Activated effector memory CD4-positive, alpha-beta T cell treated with anti-CD3 and anti-CD28 coated beads, Interleukin-2, amount 50 U/mL, for 16 hours (primary cell): ENCODE data around the gene RHBDL1.
"Not testable (repeated sequence)": the region's sequence is repeated elsewhere in the genome, so short reads cannot be mapped to it uniquely, and the experiment has no call there.

Source experiments
- DNase-seq: peaks from one replicate; pipeline ENCODE4 v3.0.0-alpha.2; 2020

RHBDL1 gene

DNA sequence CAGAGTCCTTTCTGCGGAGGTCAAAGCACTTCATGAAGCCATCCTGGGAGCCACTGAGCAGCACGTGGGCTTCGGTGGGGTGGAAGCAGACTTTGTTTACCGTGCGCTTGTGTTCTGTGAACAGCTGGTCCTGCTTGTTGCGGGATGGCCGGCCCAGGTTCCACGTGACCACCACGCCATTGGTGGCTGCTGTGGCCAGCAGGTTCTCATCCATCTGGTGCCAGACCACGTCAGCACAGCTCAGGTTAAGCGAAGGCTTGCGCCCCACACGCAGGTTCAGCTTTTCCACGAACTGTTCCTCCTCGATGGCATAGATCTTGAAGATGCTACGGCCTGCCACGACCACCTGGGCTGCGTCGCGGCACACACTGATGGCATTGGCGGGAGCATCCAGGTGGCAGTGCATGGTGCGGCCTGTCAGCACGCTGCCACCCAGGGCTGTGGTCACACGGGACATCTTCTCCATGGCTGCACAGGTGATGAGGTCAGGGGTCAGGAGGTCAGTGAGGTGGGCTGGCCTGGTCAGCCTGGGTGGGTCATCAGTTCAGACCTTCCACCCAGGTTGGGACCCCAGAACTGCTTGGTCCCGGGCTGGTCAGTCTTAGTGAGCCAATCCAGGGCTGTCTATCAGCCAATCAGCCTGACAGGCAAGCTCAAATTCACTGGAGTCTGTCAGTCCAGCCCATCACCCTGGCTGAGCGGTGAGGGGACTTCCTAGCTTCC lies 13.9 kb downstream of the RHBDL1 start:
- no peak for DNase-seq

DNA sequence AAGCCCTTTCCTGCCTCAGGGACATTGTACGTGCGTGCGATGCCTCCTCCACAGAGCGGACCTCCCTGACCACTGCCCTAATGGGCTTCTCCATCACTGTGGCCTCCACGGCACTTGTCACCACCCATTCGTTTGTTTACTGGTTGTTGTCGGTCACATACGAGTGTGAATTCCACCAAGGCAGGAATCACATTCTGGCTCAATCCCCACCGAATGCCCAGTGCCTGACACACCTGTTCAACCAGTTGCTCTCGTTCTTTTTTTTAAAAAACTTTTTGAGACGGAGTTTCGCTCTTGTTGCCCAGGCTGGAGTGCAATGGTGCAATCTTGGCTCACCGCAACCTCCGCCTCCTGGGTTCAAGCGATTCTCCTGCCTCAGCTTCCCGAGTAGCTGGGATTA lies 15.8 kb downstream of the RHBDL1 start:
- DNase-seq: not testable (repeated sequence)

DNA sequence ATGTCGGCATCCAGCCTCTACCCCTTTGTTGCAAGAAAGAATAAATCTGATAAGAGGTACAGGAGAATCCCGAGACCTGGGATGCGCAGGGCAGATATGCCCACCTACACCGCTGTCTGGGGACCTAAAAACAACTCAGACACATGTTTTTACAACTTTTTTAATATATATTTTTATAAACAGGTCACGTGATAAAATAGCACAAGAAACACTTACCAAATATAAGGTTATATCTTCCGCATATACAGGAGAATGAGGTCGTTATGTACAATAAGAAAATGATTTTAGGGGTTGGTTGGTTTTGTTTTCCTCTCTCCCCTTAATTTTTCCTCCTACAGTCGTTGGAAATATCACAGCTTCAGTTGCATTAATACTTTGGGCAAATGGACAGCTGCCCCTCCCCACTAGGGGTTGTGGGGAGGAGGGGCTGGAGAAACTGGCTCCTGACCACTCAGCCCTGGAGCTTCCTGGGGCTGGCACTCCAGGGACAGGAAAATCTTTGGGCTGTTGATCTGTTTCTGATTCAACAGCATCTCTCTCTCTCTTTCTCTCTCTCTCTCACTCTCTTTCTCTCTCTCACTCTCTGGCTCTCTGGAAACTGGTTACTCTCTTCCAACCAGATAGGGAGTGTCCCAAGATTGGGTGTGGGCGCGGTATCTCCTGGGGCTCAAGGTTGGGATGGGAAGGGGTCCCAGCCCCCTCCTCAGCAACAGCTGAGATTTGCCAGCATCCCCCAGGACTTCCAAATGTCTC lies 17.1 kb downstream of the RHBDL1 start:
- no peak for DNase-seq

DNA sequence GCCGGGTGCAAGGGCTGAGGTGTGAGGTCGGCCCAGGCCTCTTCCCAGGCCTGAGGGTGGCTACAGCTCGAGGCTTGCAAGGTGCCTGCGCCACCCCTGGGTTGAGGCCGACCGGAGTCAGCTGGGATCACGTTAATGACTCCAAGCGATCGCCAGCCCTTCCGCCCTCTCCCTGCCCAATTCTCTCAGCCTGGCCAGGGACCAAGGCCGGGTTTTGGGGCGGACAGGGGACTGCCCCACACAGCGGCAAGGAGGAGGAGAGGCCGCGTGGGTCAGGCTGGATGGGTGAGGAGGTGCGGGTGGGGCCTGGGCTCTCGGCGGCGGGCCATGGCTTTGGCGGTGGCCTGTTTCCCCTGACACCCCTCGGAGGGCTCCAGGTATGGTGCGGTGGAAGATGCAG lies 17.9 kb downstream of the RHBDL1 start:
- no peak for DNase-seq

DNA sequence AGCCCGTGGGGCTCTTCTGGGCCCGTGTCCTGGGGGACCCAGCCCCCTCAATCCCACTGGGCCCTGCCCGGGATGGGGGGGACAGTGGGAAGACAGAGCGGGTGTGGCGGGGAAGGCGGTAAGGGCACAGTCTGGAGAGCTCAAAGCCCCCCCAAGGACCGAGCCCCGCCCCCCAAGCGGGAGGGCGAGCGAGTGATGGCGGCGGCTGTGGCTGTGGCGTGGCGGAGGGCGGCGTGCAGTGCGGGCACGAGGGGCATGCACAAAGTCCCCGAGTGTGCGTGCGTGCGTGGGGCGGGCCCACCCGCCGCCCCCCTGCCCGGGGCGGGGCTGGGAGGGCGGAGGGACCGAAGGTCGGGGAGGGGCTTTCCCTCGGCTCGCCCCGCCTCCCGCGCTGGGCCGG lies 18.3 kb downstream of the RHBDL1 start:
- DNase-seq: no peak

DNA sequence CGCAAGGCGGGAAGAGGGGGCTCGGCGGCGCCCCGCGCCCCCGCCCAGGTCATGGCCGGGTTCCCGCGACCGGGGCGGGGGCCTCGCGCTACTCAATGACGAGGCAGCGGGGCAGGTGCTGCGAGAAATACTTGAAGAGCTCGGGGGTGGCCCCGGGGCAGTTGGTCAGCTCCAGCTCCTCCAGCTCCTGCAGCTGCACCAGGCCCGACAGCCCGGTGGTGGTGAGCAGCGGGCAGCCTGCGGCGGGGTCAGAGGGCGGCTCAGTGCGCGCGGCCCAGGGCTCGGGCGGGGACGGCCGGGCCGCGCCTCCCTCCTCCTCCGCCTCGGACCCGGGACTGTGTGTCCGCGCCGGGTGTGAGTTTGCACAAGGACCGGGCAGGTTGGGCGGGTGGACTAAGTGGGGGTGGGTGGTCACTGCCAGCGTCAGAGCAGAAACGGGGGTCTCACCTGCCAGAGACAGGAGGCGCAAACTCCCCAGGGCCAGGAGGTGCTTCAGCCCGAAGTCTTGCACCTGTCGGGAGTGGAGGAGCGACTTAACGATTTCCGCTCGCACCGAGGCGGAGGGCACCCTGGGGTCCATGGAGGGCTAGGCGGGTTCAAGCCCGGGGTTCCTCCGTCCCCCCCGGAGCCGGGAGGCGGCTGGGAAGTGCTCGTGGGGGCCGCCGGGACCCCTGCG lies 18.9 kb downstream of the RHBDL1 start:
- no peak for DNase-seq

DNA sequence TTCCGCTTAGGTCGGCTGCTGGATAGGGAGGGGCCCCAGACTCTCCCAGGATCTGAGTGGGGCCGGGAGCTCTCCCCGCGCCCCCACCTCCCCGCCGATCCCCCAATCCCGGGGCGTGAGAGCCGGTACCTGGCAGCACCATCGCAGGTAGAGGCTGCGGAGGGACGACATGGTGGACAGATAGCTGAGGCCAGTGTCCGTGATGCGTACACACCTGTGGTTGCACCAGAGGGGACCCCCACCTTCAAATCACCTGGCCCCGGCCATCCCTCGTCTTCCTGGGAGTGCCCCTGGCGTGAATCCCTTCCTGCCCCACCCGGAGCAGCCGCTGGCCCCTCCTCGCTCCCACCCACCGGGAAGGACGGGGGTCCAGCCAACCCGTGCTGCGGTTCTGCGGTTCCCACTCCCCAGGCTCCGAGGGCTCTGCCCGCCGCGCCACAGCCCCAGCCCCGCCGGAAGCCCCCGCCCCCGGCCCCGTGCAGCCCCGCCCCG lies 19.4 kb downstream of the RHBDL1 start:
- DNase-seq: no peak

DNA sequence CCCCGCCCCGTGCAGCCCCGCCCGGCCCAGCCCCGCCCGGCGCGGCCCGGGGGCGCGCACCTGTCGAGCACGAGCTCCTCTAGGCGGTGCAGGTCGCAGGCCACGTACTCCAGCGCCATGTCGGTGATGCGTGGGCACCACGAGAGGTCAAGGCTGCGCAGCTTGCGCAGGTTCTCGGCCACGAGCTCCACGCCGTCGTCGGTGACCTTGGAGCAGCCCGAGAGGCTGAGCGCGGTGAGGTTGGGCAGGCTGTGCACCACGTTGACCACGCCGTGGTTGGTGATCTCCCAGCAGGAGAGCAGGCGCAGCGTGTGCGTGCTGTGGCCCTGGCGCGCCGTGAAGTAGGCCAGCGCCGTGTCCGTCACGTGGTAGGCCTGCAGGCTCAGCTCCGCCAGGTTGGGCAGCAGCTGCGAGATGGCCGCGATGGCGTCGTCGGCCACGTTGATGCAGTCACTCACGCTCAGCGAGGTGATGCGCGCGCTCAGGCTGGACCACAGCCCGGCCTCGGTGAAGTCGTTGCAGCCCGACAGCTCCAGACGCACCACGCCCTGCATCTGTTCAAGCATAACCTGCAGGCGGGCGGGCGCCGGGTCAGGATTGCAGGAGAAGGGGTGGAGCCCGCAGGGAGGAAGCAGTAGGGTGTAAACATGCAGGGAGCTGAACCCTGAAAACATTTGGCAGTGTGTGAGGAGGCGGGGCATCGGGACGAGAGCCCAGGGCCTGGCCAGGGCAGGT lies 20.1 kb downstream of the RHBDL1 start:
- DNase-seq: peak; percentile 90

DNA sequence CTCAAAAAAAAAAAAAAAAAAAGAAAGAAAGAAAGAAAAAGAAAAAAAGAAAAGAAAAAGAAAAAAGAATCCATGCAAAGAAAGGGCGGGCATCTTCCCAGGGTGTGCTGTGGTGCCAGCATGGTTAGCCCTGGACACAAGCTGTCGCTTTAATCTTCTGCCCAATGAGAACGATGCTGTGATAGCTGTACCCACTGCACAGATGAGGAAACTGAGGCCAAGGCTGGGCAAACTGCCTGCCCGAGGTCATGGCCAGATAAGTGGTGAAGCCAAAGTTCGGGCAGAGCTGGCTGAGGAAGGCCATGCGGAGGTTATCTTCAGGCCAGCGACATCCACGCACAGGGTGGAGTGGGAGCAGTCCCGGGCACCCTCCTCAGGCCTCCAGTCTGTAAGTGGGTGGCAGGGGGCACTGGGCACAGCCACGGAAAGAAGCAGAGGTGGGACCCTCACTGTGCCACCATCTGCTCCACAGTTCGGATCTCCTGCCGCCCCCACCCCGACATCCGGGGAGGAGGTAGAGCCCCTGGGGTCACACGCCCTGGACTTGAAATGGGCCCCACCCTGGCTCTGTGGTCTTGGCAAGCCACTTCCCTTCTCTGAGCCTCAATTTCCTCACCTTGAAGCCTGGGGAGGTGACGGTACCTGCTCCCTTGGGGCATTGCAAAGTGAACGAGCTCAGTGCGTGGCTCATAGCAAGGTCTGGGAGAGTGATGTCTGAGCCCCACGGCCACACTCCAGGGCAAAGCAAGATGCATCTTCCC lies 23.6 kb downstream of the RHBDL1 start:
- no peak for DNase-seq

DNA sequence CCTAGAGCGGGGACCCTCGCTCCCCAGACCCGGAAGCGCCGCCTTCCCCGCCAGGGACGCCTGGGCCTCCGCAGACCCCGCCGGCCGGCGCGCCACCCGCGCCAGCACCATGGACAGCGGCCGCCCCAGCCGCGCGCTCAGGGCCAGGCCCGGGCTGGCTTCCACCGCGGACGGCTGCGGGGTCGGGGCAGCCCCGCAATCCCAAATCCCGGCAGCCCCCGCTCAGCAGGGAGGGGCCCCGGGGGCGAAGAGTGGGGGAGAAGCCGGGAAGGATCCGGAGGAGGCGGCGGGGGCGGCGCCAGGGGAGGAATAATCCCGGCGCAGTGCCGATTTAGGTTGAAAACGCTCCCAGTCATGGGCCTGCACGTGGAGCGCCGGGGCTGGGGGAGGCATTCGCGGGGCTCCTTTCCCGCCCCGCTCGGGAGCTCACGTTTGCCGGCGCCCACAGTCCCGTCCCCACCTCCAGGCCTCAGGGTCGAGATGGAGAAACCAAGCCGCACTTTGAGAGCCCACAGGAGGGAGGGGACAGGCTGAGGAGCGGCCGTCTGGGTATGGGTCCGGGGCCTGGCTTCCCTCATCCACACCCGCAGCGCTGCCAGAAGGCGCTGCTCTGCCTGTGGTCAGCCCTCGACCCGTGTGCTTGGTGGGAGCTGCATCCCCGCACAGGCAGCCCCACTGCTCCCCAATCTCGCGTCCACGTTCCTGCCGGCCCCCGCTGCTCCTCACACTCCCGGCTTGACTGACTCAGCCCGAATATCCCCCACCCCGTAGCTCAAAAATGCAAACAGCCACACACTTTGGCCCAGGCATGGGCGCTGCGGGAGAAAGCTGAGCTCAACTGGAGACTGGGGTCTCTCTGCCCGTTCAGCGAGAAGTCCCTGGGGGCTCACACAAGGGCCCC lies 25.5 kb downstream of the RHBDL1 start:
- peak; percentile 82 for DNase-seq

DNA sequence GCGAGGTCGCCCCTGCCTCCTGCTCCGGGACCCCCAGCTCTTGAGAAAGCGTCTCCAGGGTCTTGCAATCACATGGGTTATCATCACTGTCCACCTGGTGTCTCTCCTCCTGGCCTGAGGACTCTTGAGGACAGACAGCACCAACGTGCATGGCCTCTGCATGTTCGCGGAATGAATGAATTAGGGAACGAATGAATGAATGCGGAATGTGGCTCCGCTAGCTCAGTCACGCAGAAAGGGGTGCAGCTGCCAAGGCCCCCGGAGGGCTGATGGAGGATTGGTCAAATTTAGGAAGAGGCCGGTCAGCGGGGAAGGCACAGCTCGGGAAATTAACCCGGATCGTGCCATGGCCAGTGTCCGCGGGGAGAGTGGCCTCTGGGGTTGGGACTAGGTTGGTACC lies 26.9 kb downstream of the RHBDL1 start:
- DNase-seq: no peak

DNA sequence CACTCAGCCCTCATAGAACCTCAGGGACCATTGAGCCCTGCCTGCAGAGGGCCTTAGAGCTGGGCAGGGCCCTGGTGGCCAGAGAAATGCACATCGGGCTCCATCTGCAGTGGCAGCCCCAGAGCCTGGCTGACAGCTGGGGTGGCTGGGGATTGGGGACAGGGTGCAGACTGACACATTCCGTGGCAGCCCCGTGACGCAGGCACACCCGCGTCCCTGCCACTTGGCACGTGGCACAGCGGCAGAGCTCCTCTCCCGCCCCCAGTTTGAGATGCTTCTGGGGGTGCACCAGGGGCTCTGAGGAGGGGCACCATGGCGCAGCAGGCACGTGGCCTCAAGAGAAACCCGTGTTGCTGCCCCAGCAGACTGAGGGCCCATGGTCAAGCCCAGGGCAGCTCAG lies 27.9 kb downstream of the RHBDL1 start:
- no peak for DNase-seq

DNA sequence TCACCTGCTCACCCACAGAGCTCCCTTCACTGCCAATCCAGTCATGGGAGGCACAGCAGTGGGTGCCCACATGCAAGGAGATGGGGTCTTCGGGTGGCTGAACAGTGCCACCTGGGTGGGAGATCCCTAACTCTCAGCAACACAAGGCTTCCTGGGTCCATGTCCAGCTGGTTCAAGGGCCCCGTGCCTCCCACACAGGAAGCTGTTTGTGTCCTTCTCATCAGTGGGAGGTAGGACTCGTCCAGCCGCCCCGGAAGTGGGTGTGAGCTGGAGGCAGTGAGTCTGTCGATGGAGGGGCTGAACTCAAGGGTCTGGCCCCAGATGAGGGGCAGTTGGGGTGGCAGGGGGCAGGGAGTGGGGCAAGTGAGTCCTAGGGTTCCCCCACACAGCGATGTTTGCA lies 28.6 kb downstream of the RHBDL1 start:
- no peak for DNase-seq

DNA sequence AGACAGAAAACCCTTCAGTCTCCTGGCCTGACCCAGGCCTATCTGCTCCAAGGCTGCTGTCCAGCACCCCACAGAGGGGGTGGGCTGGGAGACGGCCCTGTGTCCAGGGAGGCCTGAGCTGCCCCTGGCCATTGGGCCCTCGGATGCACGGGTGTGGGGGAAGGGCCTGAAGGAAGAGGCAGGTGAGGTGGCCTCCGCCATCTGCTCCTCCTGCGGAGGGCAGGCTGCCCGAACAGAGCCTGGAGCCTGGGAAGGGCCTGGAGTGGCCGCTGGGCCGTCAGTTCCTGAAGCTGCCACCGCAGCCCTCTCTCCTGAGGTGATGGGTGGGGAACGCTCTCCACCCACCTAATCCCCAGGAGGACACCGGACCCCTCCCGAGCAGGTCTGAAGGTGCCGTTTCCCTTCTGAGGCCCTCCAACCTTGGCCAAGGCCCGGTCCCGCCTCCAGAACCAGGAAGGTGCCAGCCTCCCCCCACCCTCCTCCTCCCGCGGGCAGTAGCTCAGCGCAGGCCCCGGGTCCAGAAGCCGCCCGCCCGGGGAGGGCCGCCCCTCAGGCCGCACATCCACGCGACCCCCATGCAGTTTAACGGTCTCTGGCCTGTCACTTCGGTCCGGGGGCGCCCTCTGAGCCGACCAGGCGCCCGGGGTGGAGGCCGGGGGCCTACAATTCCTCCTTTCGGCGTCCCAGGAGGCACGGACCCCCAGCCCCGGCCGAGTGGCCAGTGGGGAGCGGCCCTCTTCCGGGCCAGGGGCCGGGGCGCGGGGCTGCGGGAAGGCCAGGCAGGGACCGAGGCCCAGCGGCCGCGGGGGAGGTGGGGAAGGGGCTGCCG lies 29.3 kb downstream of the RHBDL1 start:
- DNase-seq: no peak

DNA sequence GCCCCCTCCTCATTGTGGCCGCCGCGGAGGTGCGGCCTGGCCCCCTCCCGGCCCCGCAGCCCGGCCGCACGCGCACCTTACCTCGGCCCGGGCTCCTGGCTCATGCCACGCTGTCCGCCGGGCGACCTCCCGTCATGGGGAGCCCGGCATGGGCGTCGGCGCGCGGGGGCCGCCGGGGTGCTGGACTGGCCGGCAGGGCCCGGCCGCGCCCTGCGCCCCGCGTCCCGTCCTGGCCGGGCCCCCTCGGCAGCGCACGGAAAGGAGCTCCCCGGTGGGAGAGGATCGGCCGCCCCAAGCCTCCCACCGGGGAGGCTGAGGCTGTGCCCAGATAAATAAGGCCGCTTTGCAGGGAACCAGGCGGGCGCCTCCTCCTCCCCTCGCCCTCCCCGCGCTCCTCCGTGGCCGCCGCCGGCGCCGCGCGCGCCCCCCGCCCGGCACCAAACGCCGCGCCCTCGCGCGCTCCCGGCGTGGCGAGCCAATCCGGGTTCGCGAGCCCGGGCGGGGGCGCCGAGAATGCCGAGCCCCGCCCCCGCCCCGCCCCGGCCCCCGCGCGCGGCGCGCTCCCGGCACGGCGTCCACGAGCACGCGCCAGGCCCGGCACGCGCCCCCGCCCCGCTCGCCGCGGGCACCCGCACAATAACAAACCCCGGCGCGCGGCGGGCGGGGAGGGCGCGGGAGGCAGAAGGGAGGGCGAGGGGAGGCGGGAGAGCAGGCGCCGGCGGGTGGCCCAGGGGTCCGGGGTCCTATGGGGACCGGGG lies 30.1 kb downstream of the RHBDL1 start, which contains the start of gene FBXL16:
TSS of gene FBXL16 (minus strand) at position 371 of the 758 bp plus-strand sequence. CDS start 8,396 bp downstream, outside the sequence.
- no peak for DNase-seq

DNA sequence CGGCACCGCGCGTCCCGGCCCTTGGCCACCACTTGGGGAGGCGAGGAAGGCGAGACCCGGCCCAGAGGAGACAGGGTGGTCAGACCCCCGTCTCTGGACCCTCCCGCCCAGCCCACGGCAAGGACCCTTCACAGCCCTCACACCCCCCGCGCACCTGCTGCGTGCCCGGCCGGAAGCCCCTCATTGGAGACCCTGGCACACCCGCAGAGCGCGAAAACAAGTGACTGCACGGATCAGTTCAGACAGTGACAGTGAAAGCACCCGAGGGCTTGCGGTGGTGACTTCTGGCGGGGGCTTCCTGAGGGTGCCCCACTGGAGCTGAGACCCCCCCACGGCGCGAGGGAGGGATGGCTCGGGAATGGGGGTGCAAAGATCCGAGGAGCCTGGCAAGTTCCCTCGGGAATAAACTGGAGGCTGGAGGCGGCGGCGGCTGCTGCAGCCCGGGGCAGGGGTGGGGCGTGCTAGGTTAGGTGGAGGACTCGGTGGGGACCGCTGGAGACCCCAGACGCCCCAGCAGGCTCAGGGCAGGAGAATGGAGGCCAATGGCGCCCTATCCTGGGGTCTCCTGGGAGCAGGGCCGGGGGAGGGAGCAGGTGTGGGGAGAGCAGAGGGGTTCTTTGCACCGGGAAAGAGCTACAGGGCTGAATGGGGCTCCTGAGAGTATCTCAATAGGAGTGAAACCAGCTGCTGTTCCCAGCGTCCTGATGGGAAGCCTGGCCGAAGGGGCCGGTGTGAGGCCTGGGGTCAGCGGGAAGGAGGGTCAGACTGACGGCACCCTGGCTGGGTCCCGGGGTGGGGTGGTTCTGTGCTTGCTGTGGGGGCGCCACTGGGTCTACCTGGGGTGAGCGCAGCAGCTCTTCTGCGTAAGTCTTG lies 31.0 kb downstream of the RHBDL1 start:
- no peak for DNase-seq

DNA sequence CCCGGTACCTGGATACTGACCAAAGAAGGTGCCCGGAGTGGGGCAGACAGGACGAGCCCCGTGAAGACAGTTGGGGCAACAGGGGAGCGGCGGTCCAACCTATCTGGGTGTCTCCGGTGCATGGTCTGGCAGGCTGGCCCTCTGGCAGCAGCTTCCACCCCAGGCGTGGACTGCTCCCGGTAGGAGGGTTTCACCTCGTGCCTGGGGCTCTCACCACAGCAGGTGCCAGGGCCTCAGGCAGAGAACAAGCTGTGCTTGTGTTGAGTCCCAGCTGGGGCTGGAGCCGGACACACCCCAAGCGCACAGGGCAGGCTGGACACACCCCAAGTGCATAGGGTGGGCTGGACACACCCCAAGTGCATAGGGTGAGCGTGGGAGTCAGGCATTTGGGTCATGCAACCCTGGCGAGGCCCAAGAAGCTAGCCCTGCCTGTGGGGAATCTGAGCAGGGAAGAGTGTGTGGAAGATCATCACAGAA lies 31.6 kb downstream of the RHBDL1 start:
- no peak for DNase-seq

DNA sequence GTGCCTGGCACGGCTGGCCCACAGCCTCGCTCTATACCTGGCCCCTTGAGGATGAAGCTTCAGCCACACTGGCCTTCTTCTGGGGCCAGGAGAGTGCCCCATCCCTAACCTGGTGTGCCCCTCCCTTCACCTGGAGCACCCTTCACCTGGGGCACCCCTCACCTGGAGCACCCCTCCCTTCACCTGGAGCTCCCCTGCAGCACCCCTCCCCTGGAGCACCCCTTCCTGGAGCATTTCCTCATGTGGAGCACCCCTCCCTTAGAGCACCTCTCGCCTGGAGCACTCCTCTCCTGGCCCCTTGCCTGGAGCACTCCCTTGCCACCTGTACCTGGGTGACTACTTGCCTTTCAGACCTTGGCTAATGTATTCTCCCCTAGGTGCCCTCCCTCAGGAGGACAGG lies 32.5 kb downstream of the RHBDL1 start:
- no peak for DNase-seq
